H1 (cell line): ENCODE results near the gene NGFR. TPM values are rescaled to one million over a fixed set of nuclear protein-coding genes. Genes with fewer than 3 reads are reported as not detected.

Experiments used
- CTCF ChIA-PET: fragments of 300-600 bp; sonication (Branson Sonifier 250); formaldehyde crosslinking; loops from one replicate; lab custom pipeline; 2021; ENCODE audit not compliant: partially characterized antibody; lab: Charles Lee
- POLR2A ChIA-PET: fragments of 300-600 bp; sonication (Branson Sonifier 250); formaldehyde crosslinking; loops from one replicate; lab custom pipeline; 2021; ENCODE audit warnings: inconsistent platforms; ENCODE audit not compliant: partially characterized antibody; lab: Charles Lee
- DNase-seq, 2 experiments: peaks; one replicate each; pipeline versions ENCODE4 v3.0.0 to v3.0.0-alpha.2; 2010 to 2022; ENCODE audit warnings: low spot score in 2 of 2, low read depth in 1 of 2, mixed read lengths in 1 of 2
- FAIRE-seq: peaks from 2 replicates; lab custom pipeline; 2011; peaks lifted over from hg19 to GRCh38; lab: Jason Lieb, UNC
- H2AFZ ChIP-seq: 2 replicates; pipeline ENCODE4 v1.8.1; 2012; ENCODE audit warnings: low read length, inconsistent platforms
- H2AK5ac ChIP-seq: 2 replicates; pipeline ENCODE4 v1.6.1; 2013; ENCODE audit warnings: low read depth, low read length
- H2BK120ac ChIP-seq: replicated peaks from 2 replicates; pipeline ENCODE3; 2013; ENCODE audit warnings: low read depth, low read length, inconsistent platforms
- H2BK12ac ChIP-seq: 2 replicates; pipeline ENCODE4 v1.6.1; 2013; ENCODE audit warnings: low read depth, low read length
- H2BK15ac ChIP-seq: 2 replicates; pipeline ENCODE4 v1.6.1; 2013; ENCODE audit warnings: low read length
- H2BK20ac ChIP-seq: 2 replicates; pipeline ENCODE4 v1.6.1; 2013; ENCODE audit warnings: low read length
- H2BK5ac ChIP-seq: 2 replicates; pipeline ENCODE4 v1.6.1; 2013; ENCODE audit warnings: low read depth, low read length
- H3K14ac ChIP-seq: 2 replicates; pipeline ENCODE4 v1.6.1; 2013; ENCODE audit warnings: inconsistent platforms; ENCODE audit not compliant: insufficient read length
- H3K18ac ChIP-seq: 2 replicates; pipeline ENCODE4 v1.6.1; 2013; ENCODE audit warnings: low read length; ENCODE audit errors: extremely low read depth
- H3K23ac ChIP-seq: 2 replicates; pipeline ENCODE4 v1.6.1; 2013; ENCODE audit warnings: inconsistent platforms; ENCODE audit not compliant: insufficient read length
- H3K23me2 ChIP-seq: 2 replicates; pipeline ENCODE4 v1.6.1; 2013; ENCODE audit warnings: low read depth, low read length
- H3K27ac ChIP-seq: 2 replicates; pipeline ENCODE4 v1.6.1; 2011; ENCODE audit warnings: low read depth, low read length, inconsistent platforms
- H3K27me3 ChIP-seq, 4 experiments: replicated peaks in 1 of 4; 1 replicate in 1 of 4; 2 replicates in 3 of 4; pipeline versions ENCODE4 v1.6.1 to v1.8.1; 2011 to 2013; ENCODE audit warnings: low read length in 3 of 4, mild to moderate bottlenecking in 3 of 4, inconsistent platforms in 2 of 4, mixed read lengths in 2 of 4, moderate library complexity in 1 of 4; ENCODE audit not compliant: control insufficient read depth in 3 of 4, insufficient read depth in 3 of 4; ENCODE audit errors: extremely low read depth in 1 of 4
- H3K36me3 ChIP-seq, 4 experiments: 2 replicates each; pipeline versions ENCODE4 v1.6.1 to v1.8.1; 2011 to 2013; ENCODE audit warnings: mild to moderate bottlenecking in 4 of 4, low read length in 3 of 4, moderate library complexity in 2 of 4, control low read depth in 1 of 4, inconsistent platforms in 1 of 4; ENCODE audit not compliant: insufficient read depth in 4 of 4, control insufficient read depth in 2 of 4
- H3K4ac ChIP-seq: replicated peaks from 2 replicates; pipeline ENCODE3; 2013; ENCODE audit warnings: low read length, low read depth, mixed read lengths, inconsistent platforms; ENCODE audit not compliant: insufficient read length
- H3K4me1 ChIP-seq, 4 experiments: replicated peaks in 1 of 4; 1 replicate in 1 of 4; 2 replicates in 3 of 4; pipeline versions ENCODE4 v1.6.1 to v1.8.1; 2011 to 2013; ENCODE audit warnings: low read length in 3 of 4, inconsistent platforms in 2 of 4, mixed read lengths in 1 of 4; ENCODE audit not compliant: insufficient read depth in 4 of 4, control insufficient read depth in 3 of 4
- H3K4me2 ChIP-seq, 2 experiments: 2 replicates each; pipeline versions ENCODE4 v1.6.1 to v1.8.1; 2011 to 2013; ENCODE audit warnings: low read depth in 2 of 2, low read length in 2 of 2, control low read depth in 1 of 2, inconsistent platforms in 1 of 2, mild to moderate bottlenecking in 1 of 2; ENCODE audit not compliant: insufficient read depth in 1 of 2
- H3K4me3 ChIP-seq, 4 experiments: fragments of 200-600, 300-600 bp in 1 of 4; sonication (generic), shearing (Covaris generic), sonication (Bioruptor Twin) in 1 of 4; 2 replicates each; pipeline versions ENCODE4 v1.5.1 to v1.8.1; 2011 to 2016; ENCODE audit warnings: low read length in 4 of 4, low read depth in 3 of 4, control low read depth in 2 of 4, inconsistent platforms in 2 of 4, mild to moderate bottlenecking in 2 of 4, mixed read lengths in 1 of 4, moderate library complexity in 1 of 4; ENCODE audit not compliant: insufficient read depth in 2 of 4; ENCODE audit errors: extremely low read depth in 1 of 4
- H3K56ac ChIP-seq: replicated peaks from 2 replicates; pipeline ENCODE3; 2013; ENCODE audit warnings: low read depth, mild to moderate bottlenecking, mixed read lengths, low read length, inconsistent platforms; ENCODE audit not compliant: insufficient read length
- H3K79me1 ChIP-seq: 2 replicates; pipeline ENCODE4 v1.6.1; 2013; ENCODE audit warnings: low read depth, low read length, control low read depth
- H3K79me2 ChIP-seq, 2 experiments: 2 replicates each; pipeline versions ENCODE4 v1.6.1 to v1.8.1; 2012 to 2013; ENCODE audit warnings: low read length in 2 of 2, mild to moderate bottlenecking in 2 of 2, inconsistent platforms in 1 of 2; ENCODE audit not compliant: insufficient read depth in 2 of 2, control insufficient read depth in 1 of 2
- H3K9ac ChIP-seq, 4 experiments: replicated peaks in 1 of 4; 1 replicate in 1 of 4; 2 replicates in 3 of 4; pipeline versions ENCODE4 v1.6.1 to v1.8.1; 2011 to 2013; ENCODE audit warnings: low read depth in 3 of 4, low read length in 3 of 4, control low read depth in 2 of 4, mild to moderate bottlenecking in 2 of 4, moderate library complexity in 2 of 4, inconsistent platforms in 1 of 4; ENCODE audit errors: extremely low read depth in 1 of 4
- H3K9me3 ChIP-seq, 2 experiments: 2 replicates each; pipeline versions ENCODE4 v1.6.1 to v1.8.1; 2012 to 2013; ENCODE audit warnings: mild to moderate bottlenecking in 2 of 2, moderate library complexity in 2 of 2, control low read depth in 1 of 2, inconsistent platforms in 1 of 2, low read depth in 1 of 2, low read length in 1 of 2, mixed read lengths in 1 of 2; ENCODE audit not compliant: insufficient read depth in 2 of 2
- H4K20me1 ChIP-seq, 2 experiments: replicated peaks in 1 of 2; 2 replicates each; pipeline versions ENCODE3 to v1.8.1; 2011 to 2013; ENCODE audit warnings: inconsistent platforms in 2 of 2, low read length in 2 of 2, mild to moderate bottlenecking in 1 of 2; ENCODE audit not compliant: insufficient read depth in 2 of 2, control insufficient read depth in 1 of 2
- H4K5ac ChIP-seq: 2 replicates; pipeline ENCODE4 v1.6.1; 2013; ENCODE audit warnings: low read length, low read depth, mixed read lengths, inconsistent platforms; ENCODE audit not compliant: insufficient read length
- H4K8ac ChIP-seq: 2 replicates; pipeline ENCODE4 v1.8.0; 2013; ENCODE audit warnings: mild to moderate bottlenecking, moderate library complexity, low read length, inconsistent platforms; ENCODE audit not compliant: insufficient read depth; ENCODE audit errors: extremely low read depth
- H4K91ac ChIP-seq: replicated peaks from 2 replicates; pipeline ENCODE3; 2013; ENCODE audit warnings: low read length, mixed read lengths, inconsistent platforms; ENCODE audit not compliant: insufficient read length
- RNF2 ChIP-seq: fragments of 200-900, 300-1000 bp; sonication (generic); IDR thresholded peaks from 2 replicates; pipeline ENCODE4 v1.7.1; 2016; ENCODE audit warnings: borderline replicate concordance, low read depth, mild to moderate bottlenecking, antibody characterized with exemption, low read length; ENCODE audit not compliant: poor library complexity, severe bottlenecking; ENCODE audit errors: missing control alignments
- WGBS, 2 experiments: shearing (Covaris generic) in 1 of 2; methylation state at CpG; one replicate each; pipeline versions ENCODE4 v1.1.6 to v1.1.7; 2013 to 2015; ENCODE audit warnings: low lambda C conversion rate in 2 of 2, mixed read lengths in 2 of 2, inconsistent platforms in 1 of 2, low coverage in 1 of 2, missing lambda C conversion rate in 1 of 2; ENCODE audit not compliant: insufficient replicate concordance in 2 of 2, insufficient coverage in 1 of 2, insufficient read length in 1 of 2; ENCODE audit errors: extremely low coverage in 1 of 2, missing lambda C conversion rate in 1 of 2; 5-methylcytosine and 5-hydroxymethylcytosine counted together
- polyA plus RNA-seq, 7 experiments: library from polyadenylated mRNA; depleted of rRNA in 3 of 7; stranded (reverse) in 5 of 7; unstranded in 2 of 7; fragments of >200 nt in 5 of 7; fragments of 200-250 nt in 2 of 7; gene quantifications; 1 replicate in 5 of 7; 2 replicates in 1 of 7; 4 replicates in 1 of 7; pipeline versions ENCODE4 v1.2.1 to v1.2.3, GENCODE V29; 2011 to 2013; ENCODE audit warnings: missing spikeins in 2 of 7, mixed read lengths in 2 of 7
- total RNA-seq: library from RNA; stranded (reverse); fragmentation: NEBNext Ultra II Directional; extraction: Animal tissue kit (Norgen Biotek cat#: 25700); gene quantifications from 2 replicates; pipeline ENCODE4 v1.2.1, GENCODE V29; 2021

NGFR gene
- total and polyA plus RNA-seq, 2 of the 8 experiments (the other 6 are each of a cell fraction or from before 2014, with no cell fraction given) = 8.1 to 10.3 TPM

DNA sequence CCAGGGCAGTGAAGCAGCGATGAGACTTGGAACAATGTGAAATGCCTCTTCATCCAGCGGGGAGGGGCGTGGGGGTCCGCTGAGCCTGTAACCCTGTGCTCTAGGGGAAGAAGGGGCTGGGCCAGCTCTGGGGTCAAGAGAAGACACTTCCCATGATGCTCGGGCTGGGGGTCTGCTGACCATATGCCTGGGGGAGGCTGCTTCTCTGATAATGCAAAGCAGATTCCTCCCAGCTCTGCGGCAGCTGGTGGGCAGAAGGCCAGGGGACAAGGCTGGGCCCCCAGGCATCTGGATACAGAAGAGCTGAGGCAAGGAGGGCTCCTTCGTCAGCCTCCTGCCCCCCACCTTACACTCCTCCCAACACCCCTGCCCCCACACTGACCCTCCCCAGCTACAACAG is 24.7 kb downstream of the NGFR start:
- Histone ChIP-seq H2AK5ac (no peak overlapping the region), H2BK15ac (no peak overlapping the region), H2BK120ac (no peak overlapping the region)
- TF ChIP-seq RNF2 = no peak
- TF ChIP-seq, all 59 proteins: peak for 0
- H3K79me2 ChIP-seq = no peaks in the 10 kb centered on the region
- H4K91ac ChIP-seq = no peak overlapping the region
- no peak overlapping the region for H3K18ac ChIP-seq
- peaks cover 8 to 15% (median 14%) of the 10 kb centered on the region in 4 experiments for H3K4me1 ChIP-seq
- CTCF ChIA-PET = interaction anchor here (1.1 to 4.7 kb wide), 5 partner anchors 12 to 124 kb away, joined by 3 to 44 read pairs (median 5); no protein-coding TSS in a partner anchor
- H2BK5ac ChIP-seq = no peak overlapping the region
- POLR2A ChIA-PET = no interaction called here
- H2AFZ ChIP-seq = no peak overlapping the region
- H4K8ac ChIP-seq = no peak overlapping the region; the same call in 1 of the 2 replicates
- H2BK12ac ChIP-seq = no peak overlapping the region
- no peak overlapping the region for H3K14ac ChIP-seq
- no peak overlapping the region for H4K5ac ChIP-seq
- no peaks in the 10 kb centered on the region for H3K79me1 ChIP-seq
- H3K9ac ChIP-seq = no peak overlapping the region
- H3K4ac ChIP-seq = no peak overlapping the region
- H3K27ac ChIP-seq = no peak overlapping the region
- WGBS, 2 experiments = 81% methylated on average over 6 of the region's 7 CpGs; no CpG with 5 or more reads in 1 of the 2 experiments
- H3K4me2 ChIP-seq = no peak overlapping the region
- H4K20me1 ChIP-seq = no peaks in the 10 kb centered on the region
- DNase-seq (peak in 1 of 2 experiments; percentile 31), FAIRE-seq (no peak)
- H3K9me3 ChIP-seq = no peaks in the 10 kb centered on the region
- no peaks in the 10 kb centered on the region for H3K36me3 ChIP-seq
- H3K4me3 ChIP-seq = no peak overlapping the region
- H3K27me3 ChIP-seq = no peaks in the 10 kb centered on the region
- H3K56ac ChIP-seq = no peak overlapping the region
- no peak overlapping the region for H2BK20ac ChIP-seq
- no peak overlapping the region for H3K23ac ChIP-seq
- H3K23me2 ChIP-seq = no peaks in the 10 kb centered on the region
